ENCODE results near the gene RFPL1. TPM values are rescaled to one million over a fixed set of nuclear protein-coding genes. Genes with fewer than 3 reads are reported as not detected.

Gene RFPL1
- total RNA-seq, 1 donor from 2014 or later = 0.54 TPM

GRCh38 chr22:29456211-29456671 is 17.9 kb downstream of the RFPL1 start:
- Mint-ChIP-seq H3K27ac (peak overlapping the region; percentile 95), H3K36me3 (no peaks in the 10 kb centered on the region), H3K27me3 (ENCODE audit: low read depth) (no peaks in the 10 kb centered on the region), H3K9me3 (no peaks in the 10 kb centered on the region), H3K4me3 (no peak overlapping the region), H3K4me1 (peaks cover 34% of the 10 kb centered on the region)
- DNase-seq (ENCODE audit: low spot score in 2 of 2, unreplicated experiment in 2 of 2) = peak in 1 of 2 experiments; percentile 44
- TF ChIP-seq CTCF (IDR thresholded peaks at IDR 0.05; ENCODE audit: unreplicated experiment) = no peak

GRCh38 chr22:29457730-29458129 is 19.3 kb downstream of the RFPL1 start:
- Mint-ChIP-seq H3K4me3 (no peak overlapping the region), H3K27me3 (ENCODE audit: low read depth) (no peaks in the 10 kb centered on the region), H3K36me3 (no peaks in the 10 kb centered on the region), H3K4me1 (peaks cover 34% of the 10 kb centered on the region), H3K27ac (peak overlapping the region; percentile 95), H3K9me3 (no peaks in the 10 kb centered on the region)
- no peak for DNase-seq (ENCODE audit: low spot score in 2 of 2, unreplicated experiment in 2 of 2)
- no peak for TF ChIP-seq CTCF (IDR thresholded peaks at IDR 0.05; ENCODE audit: unreplicated experiment)

GRCh38 chr22:29458551-29458950 is 20.2 kb downstream of the RFPL1 start:
- DNase-seq (ENCODE audit: low spot score in 2 of 2, unreplicated experiment in 2 of 2) = no peak
- no peak for TF ChIP-seq CTCF (IDR thresholded peaks at IDR 0.05; ENCODE audit: unreplicated experiment)
- Mint-ChIP-seq H3K36me3 (no peaks in the 10 kb centered on the region), H3K4me1 (peaks cover 34% of the 10 kb centered on the region), H3K4me3 (no peak overlapping the region), H3K9me3 (no peaks in the 10 kb centered on the region), H3K27me3 (ENCODE audit: low read depth) (no peaks in the 10 kb centered on the region), H3K27ac (peak overlapping the region; percentile 75)

GRCh38 chr22:29459773-29460172 is 21.4 kb downstream of the RFPL1 start:
- no peak for DNase-seq (ENCODE audit: low spot score in 2 of 2, unreplicated experiment in 2 of 2)
- Mint-ChIP-seq H3K9me3 (no peaks in the 10 kb centered on the region), H3K4me1 (peaks cover 29% of the 10 kb centered on the region), H3K36me3 (no peaks in the 10 kb centered on the region), H3K27me3 (ENCODE audit: low read depth) (no peaks in the 10 kb centered on the region), H3K4me3 (no peak overlapping the region), H3K27ac (no peak overlapping the region)
- no peak for TF ChIP-seq CTCF (IDR thresholded peaks at IDR 0.05; ENCODE audit: unreplicated experiment)

GRCh38 chr22:29461263-29461662 is 22.9 kb downstream of the RFPL1 start:
- no peak for DNase-seq (ENCODE audit: low spot score in 2 of 2, unreplicated experiment in 2 of 2)
- H3K4me1 Mint-ChIP-seq = peaks cover 16% of the 10 kb centered on the region
- H3K4me3 Mint-ChIP-seq = no peak overlapping the region
- H3K27me3 Mint-ChIP-seq (ENCODE audit: low read depth) = peaks cover 2% of the 10 kb centered on the region
- no peaks in the 10 kb centered on the region for H3K9me3 Mint-ChIP-seq
- no peaks in the 10 kb centered on the region for H3K36me3 Mint-ChIP-seq
- no peak overlapping the region for H3K27ac Mint-ChIP-seq
- no peak for TF ChIP-seq CTCF (IDR thresholded peaks at IDR 0.05; ENCODE audit: unreplicated experiment)

- no peak for TF ChIP-seq CTCF (IDR thresholded peaks at IDR 0.05; ENCODE audit: unreplicated experiment)
- Mint-ChIP-seq H3K4me1 (no peaks in the 10 kb centered on the region), H3K9me3 (no peaks in the 10 kb centered on the region), H3K4me3 (no peak overlapping the region), H3K27me3 (ENCODE audit: low read depth) (peaks cover 22% of the 10 kb centered on the region), H3K36me3 (no peaks in the 10 kb centered on the region), H3K27ac (no peak overlapping the region)
- no peak for DNase-seq (ENCODE audit: low spot score in 2 of 2, unreplicated experiment in 2 of 2)
Measured at GRCh38 chr22:29463629-29464028, 25.2 kb downstream of the RFPL1 start.

Data from mesothelial cell of epicardium (in vitro differentiated cells).